ENCODE data around the gene HRH3.

Gene HRH3

DNA sequence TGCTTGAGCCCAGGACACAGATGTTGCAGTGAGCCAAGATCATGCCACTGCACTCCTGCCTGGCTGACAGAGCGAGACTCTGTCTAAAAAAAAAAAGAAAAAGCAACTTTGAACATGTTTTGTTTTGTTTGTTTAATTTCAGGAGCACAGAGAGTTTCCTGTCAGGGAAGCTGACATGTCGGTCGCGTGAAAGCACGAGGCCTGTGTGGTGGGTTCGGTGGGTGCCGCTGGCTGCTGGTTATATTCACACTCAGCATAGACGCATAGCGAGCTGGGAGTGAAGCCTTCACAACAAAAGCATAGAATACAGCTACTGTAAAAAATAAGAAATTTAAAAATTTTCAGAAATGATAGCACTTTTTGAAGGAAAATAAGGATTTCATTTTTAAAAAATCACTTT is 22.8 kb downstream of the HRH3 start:
- DNase-seq, result no peak

DNA sequence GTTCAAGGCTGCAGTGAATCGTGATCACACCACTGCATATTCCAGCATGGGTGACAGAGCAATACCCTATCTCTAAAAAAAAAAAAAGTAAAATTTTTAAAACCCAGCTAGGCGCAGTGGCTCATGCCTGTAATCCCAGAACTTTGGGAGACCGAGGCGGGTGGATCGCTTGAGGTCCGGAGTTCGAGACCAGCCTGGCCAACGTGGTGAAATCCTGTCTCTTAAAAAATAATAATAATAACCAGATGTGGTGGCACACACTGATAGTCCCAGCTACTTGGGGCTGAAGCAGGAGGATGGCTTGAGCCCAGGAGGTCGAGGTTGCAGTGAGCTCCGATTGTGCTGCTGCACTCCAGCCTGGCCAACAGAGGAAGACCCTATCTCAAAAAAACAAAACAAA is 23.8 kb downstream of the HRH3 start:
- DNase-seq, result no peak

DNA sequence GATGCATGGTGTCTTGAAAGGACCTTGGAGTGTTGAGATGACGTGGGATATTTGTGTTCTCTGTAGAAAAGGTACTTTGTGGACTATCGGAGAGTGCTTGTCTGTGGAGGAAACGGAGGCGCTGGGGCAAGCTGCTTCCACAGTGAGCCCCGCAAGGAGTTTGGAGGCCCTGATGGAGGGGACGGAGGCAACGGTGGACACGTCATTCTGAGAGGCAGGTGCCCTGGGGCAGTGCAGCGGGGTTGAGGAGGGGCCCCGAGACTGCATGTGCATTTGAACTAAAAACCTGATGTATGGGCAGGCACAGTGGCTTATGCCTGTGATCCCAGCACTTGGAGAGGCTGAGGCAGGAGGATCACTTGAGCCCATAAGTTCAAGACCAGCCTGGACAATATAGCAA is 24.3 kb downstream of the HRH3 start:
- no peak for DNase-seq

DNA sequence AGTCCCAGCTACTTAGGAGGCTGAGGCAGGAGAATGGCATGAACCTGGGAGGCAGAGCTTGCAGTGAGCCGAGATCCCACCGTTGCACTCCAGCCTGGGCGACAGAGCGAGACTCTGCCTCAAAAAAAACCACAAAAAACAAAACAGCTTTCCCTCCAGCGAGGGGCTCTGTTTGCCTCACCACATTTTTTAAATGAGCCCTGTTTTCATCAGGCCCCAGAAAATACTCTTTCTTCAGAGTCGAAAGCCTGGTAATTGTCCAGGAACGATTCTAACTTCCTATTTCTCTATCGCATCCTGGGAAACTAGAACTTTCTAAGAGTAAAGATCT is 25.0 kb downstream of the HRH3 start:
- DNase-seq, result no peak

DNA sequence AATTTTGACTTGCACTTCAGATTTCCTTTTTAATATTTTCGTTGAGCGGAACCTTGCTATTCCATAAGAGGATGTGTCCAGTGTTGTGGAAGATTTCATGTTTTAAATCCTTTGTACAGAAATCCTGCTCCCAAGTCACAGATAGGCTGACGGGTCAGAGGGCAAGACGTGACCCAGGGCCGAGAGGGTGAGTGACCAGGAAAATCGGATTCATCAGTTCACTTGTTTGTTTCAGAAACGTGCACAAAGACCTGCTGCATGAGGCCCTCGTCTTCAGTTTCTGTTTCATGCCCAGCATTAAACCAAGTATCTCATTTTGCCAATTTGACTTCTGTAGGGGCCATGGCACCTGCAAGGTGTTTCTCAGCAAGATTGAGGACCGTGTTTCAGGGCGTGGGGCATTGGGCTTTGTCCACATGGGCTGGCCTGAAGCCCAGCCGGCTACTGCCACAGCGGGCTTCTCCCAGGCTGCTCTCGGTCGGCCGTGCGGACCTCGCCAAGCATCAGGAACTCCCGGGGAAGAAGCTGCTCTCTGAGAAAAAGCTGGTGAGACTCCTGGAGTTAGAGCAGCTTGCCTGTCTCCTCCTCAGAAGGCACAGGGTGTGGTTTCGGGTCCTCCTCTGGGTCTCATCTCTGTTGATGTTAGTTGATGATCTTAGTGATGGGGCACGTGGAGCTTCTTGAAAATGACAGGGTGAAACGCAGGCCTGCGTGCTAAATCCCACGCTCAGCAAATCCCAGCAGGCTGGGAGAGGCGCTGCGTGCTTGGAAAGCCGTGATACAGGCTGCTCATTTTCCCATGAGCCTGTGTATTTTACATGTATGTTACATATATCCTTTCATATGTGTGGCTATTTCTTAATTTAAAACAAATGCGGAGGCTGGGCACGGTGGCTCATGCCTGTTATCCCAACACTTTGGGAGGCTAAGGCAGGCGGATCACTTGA is 26.7 kb downstream of the HRH3 start:
- no peak for DNase-seq

DNA sequence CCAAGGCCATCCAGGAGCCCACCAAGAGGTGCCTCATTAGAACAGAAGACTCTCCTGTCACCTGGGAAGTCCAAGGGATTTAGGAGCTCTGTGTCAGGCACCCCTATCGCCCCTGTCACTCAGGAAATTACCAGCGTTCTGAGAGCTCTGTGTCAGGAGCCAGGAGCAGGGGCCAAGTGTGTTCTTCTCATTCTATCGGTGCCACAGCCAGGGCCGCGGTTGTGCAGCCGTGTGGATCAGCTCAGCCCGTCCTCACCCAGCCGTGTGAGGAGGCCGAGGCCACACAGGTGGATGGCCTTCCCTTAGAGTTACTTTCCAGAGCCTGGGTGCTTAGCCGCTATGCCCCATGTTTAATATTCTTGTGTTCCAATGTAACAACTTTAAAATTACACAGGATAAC is 27.4 kb downstream of the HRH3 start:
- DNase-seq, result no peak

DNA sequence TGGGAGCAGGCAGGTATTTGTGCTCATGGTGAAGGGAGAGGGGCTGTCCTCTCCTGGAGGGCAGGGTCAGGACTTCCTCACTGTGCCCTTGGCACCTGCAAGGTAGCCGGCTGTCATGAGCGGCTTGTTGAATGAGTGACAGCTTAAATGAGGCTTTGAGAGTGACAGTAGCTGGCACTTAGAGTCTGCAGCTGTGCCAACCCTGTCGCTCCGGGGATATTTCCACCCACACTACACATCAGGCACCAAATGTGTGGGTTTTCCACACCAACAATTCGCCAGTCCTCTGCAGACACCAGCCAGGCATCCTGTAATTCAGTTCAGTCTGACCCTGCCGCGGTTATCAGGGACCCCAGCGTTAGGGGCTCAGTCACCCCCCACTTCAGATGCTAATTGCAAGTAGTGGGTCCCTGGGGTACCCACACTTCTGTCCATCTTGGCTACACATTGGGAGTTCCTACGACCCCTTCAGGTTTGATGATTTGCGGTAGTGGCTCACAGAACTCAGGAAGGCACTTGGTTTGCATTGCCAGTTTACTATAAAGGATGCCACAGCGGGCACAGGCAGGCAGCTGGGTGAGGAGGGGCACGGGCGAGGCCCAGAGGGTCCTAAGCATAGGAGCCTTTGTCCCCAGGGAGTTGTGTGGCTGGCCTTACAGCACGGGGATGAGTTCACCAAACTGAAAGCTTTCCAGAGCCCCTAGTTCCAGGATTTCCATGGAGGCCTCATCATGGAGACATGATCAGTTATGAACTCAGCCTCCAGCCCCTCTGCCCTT is 28.1 kb downstream of the HRH3 start:
- no peak for DNase-seq

DNA sequence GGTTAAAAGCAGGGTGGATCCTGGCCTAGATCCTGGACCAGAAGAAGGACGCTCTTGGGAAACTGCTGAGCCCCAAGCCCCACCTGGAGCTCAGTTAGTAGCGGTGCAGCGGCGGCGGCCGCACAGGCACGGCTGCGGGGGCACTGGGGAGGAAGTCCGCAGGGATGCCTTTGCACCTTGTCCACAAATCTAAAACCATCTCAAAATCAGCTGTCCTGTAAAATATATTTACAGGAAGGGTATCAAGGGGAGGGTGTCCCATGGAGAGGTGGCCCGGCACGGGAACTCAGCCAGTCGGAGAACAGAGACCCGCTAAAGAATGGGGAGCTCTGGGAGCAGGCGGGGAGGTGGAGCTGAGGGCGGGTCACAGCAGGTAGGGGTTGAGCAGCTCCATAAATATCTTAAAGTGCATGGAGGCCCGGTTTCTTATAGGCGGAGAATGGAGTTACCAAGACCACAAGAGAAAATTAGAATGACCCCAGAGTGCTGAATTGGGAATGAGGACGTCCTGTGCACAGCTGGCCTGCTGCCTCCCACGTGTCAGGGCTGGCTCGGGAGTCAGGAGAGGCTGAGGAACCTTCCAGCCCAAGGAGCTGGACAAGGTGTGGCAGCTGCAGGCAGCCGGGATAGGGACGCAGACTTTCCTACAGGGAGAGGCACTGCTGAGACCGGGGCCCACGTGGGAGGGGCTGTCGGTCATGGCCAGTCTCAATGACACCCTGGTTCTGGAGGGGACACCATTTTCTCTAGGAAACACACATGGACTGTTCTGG is 29.3 kb downstream of the HRH3 start:
- no peak for DNase-seq

DNA sequence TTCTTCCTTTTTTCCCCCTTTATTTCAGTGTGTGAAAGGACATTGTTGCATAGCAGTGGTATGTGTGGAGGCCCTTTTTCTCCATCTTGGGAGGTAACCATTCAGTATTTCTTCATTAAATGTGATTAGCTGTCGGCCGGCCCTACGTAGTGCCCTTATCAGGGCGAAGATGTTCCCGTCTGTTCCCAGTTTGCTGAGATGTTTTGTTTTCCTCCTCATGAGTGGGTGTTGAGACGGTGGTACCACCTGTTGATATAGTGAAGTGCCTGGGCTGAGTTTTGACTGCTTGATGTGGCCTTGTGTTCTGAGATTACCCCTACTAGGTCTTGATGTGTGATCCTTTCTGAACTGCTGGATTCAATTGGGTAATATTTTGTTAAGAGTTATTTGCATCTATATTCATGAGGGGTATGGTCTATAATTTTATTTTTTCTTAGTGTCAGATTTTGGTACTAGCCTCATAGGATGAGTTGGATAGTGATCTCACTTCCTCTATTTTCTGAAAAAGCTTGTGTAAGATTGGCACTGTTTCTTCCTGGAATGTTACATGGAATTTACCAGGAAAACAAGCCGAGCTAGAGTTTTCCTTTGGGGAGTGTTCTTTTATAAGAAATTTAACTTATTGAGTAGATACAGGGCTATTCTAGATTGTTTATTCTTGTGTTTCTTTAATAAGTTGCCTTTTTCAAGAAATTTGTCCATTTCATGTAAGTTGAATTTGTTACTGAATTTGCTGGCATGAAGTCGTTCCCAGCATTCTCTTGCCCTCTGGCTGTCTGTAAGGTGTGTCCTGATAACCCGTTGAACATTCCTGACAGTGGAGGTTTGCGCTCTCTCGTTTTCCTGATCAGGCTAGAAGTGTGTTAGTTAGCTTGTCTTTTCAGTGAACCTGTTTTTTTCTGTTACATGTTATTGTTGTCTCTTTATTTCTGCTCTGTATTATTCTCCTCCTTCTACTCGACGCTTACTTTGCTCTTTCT is 32.9 kb downstream of the HRH3 start:
- DNase-seq, result no peak

DNA sequence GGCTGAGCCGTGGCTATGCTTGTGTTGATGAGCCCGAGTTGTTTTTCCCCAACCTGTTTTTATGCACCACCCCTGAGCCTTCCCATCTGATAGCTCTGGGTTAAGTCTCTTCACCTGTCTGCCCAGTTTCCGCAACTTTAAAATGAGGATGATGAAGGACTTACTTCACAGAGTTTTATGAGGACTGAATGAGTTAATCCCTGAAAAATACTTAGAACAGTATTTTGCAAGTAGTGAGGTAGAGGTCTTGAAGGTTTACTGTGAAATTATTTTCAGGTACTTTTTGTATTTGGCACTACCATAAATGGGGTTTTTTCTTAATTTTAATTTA is 34.0 kb downstream of the HRH3 start:
- no peak for DNase-seq

DNA sequence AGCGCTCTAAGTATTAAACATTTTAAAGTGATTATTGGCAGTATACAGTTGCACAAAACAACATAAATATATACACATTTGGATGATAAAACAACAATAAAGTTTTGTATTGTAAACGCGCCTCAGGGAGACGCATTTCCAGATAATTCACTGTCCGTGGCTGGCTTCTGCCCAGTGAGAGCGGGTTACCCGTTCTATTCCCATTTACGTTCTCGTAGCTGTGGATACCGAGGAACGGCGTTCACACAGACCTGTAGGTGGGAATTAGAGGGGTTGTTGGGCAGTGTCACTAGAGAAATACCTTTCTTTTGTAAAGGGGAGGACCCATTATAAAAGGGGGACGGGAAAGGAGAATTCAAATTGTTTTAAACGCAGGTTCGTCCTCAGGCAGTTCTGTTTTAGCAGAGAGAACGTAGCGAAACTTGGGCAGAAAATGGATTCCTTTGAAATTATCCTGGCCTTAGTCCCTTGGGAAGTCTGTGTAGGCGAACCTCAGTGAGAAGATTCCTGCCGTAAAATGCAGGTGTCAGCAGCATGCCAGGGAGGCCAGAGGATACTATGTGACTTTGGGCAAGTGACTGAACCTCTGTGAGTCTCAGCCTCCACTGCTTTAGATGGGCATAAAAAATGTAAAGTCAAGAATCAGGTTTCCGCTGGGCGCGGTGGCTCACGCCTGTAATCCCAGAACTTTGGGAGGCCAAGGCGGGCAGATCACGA is 36.5 kb downstream of the HRH3 start:
- DNase-seq, result no peak

DNA sequence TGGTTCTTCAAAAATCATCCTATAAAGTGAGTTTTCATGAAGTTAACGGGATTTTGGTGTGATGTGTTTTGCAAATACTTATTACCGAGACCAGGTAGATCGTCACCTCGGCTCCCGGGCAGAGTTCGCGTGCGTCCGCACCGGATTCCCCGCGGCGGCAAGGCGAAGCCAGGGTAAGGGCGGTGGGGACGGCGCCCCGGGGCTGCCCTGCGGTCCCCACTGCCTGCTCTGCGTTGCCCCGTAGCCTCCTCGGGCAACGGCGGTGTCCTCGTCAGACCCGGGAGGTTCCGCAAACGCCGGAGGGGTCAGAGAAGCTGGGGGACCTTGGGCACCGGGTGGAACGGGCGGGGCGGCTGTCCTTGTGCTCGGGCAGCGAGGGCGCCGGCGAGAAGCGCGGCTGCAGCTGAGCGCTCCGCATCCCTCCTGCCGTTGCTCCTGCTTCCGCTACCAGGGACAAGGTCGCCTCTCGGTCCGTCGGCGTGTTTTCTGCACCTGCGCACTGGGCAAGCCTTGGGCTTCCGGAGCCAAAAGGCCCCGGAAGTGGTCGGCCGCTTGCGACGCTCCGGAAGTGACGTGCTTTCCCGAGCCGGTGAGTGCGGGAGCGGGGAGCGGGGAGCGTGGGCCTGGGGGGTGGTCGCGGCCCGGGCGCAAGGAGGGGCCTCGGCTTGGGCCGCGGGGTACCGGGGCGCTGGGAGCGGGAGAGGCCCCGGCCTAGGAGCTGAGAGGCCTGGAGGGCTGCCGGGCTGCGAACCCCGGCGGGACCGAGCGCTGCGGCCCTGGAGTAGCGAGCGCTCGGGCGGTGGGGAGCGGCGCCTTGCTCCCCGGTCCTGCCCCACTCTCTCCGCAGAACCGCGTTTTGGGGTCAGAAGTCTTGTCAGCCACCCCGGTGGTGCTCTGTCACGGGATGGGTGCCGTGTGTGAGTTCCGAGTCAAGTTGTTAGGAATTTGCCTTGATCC is 37.3 kb downstream of the HRH3 start, which contains the start of gene MTG2:
Gene MTG2, plus strand, starts transcription at position 560 of the 957 bp plus-strand sequence. CDS start 10,393 bp downstream, outside the sequence.
- DNase-seq, result peak; percentile 92

DNA sequence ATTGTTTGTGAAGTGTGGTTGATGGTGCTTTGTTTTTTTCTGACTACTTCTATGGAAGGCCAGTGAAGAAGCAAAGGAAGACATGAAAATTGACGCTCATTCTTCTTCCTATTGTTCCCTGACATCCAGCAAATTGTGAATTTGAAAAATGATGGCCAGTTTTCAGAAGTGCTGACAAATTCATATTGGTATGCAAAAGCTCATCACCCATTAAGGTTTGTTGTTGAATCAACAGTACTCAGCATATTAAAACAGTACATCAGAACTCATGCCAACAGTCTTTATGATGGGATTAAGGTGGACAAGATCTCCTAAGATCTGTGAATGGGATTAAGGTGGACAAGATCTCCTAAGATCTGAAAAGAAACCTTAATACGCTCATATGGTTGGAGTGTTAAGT is 38.3 kb downstream of the HRH3 start:
- no peak for DNase-seq

DNA sequence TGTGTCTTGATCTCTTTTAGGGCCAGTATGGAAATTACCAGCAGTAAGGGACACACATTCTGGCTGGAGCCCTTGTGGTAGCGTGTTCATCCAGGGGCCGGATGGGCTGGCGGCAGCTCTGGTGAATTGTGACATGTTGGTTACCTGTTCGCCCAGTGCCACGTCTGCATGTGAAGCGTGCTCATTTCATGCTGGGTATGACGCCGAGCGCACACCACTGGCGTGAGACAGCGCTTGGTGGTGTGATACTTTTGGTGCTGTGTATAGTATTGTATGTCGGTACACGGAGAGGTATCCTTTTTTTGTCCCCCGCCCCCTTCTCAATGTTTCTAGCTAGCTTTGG is 40.9 kb downstream of the HRH3 start:
- no peak for DNase-seq

DNA sequence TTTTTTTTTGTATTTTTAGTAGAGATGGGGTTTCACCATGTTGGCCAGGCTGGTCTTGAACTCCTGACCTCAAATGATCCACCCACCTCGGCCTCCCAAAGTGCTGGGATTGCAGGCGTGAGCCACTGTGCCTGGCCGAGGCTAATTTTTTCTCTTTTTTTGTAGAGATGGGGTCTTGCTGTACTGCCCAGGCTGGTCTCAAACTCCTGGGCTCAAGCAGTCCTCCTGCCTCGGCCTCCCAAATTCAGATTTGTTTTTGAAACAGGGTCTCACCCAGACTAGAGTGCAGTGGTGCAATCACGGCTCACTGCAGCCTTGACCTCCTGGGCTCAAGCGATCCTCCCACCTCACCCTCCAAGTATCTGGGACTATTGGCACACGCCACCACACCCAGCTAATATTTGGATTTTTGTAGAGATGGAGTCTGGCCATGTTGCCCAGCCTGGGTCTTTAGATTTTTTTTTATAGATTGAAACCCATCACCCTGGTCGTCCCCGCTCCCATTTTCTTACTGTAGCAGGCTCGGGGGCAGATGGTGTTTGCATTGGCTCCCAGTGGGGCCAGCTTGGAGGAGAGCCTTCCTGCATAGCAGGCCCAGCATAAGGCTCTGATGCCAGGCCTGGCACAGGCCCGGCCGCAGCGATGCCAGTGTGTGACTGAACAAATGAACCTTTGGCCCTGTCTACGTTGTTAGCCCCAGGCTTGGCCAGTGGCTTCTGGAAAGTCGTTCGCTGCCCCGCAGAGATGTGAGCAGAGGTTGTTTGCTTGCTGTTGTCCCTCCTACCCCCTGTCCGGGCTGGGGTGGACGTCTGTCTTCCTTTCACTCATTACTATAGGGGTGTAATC is 41.5 kb downstream of the HRH3 start:
- no peak for DNase-seq

DNA sequence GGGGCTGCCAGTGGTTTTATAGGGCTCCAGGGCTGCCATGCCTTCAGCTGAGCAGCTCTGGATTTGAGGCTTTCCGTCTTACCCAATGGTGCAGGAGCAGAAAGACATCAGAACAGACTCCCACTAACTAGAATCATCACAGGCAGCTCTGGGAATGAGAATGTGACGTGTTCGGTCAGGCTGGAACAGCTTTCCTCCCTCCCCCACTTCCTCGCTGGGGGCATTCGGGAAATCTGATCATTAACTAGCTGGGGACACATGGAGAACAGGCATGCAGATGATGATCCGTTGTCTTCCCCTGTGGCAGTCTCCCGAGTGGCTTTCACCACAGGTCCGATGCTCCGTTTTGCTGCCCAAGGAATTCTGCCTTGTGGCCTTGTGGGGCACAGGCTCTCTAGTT is 42.8 kb downstream of the HRH3 start:
- no peak for DNase-seq

DNA sequence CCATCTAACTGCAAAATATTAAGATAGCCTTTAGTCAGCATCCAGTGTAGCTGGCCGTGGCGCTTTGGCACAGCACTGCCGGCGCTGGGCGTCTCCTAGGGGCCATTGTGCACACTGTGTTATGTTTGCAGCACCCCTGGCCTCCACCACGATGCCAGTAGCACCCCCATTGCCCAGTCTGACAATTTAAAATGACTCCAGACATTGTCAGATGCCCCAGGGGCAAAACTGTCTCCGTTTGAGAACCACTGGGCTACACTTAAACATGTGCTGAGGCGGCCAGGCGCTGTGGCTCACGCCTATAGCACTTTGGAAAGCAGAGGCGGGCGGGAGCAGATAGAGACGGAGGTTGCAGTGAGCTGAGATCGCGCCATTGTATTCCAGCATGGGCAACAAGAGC is 43.2 kb downstream of the HRH3 start:
- DNase-seq, result no peak

DNA sequence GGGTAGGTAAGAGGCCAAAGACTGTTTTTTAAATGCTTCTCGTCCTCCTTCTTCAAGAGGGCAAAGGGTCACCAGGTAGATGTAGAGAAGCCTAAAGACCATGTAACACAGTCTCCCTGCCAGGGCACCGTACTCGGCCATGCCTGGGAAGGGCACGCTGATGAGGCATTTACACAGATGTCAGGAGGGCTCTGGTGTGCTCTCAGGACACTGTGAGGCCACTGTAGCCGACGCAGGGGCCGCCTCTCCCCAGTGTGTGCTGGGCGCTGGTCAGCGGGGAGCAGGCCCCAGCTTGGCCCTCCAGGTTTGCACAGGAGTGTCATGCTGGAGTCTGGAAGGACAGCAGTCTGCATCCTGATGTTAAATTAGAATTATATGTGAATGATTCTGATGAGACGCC is 44.4 kb downstream of the HRH3 start:
- no peak for DNase-seq

DNA sequence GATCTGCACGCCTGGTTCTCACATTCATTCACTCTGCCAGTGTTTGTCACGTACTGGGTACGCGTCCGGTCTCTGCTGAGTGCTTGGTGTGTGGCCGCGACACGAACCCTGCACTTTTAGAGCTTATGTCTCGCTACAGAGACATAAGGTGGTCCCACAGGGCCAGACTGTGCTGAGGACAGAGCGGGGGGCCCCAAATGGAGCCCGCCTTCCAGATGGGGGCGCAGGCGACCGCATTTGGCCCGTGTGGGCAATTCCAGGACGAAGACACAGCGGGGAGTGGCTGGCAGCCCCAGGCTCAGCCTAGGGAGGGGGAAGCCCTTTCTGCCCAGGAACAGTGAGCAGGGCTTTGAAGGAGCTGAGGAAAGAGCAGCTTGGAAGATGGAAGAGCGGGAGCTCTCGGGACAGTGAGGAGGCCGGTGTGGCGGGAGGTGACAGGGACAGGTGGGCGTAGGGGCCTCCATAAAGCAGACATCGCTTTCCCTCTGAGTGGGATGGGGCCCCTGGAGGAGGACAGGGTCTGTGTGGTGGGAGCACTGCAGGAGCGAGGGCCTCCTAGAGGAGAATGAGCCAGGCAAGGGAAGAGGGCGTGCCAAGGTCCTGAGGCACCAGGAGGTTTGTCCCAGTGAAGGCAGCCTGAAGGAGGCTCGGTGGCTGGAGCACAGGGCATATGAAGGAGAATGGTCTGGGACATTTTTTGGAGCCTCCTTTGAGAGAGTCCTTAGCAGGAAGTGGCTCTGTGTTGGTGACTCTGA is 45.0 kb downstream of the HRH3 start:
- DNase-seq, result no peak

All from central memory CD4-positive, alpha-beta T cell (primary cell).